HG02885 (cell line): ENCODE measurements around the gene ANKRD39.
"Not testable (repeated sequence)": the region's sequence is repeated elsewhere in the genome, so short reads cannot be mapped to it uniquely, and the experiment has no call there.

ENCODE experiments used
- ATAC-seq: cut with Tn5 transposase; IDR thresholded peaks from one replicate; pipeline ENCODE4 v1.9.1; 2021; ENCODE audit warnings: mild to moderate bottlenecking; ENCODE audit not compliant: unreplicated experiment, poor library complexity

ANKRD39 gene

GRCh38 chr2:96874198-96874831 is 16.5 kb upstream of the ANKRD39 start:
- peak; percentile 39 for ATAC-seq

- no peak for ATAC-seq
Measured at GRCh38 chr2:96873651-96874096, 15.9 kb upstream of the ANKRD39 start.

- ATAC-seq = no peak
Measured at GRCh38 chr2:96872591-96873349, 15.0 kb upstream of the ANKRD39 start.

- ATAC-seq = no peak
Measured at GRCh38 chr2:96870626-96871255, 12.9 kb upstream of the ANKRD39 start.

GRCh38 chr2:96869822-96870625 is 12.2 kb upstream of the ANKRD39 start, which contains the start of gene SEMA4C:
Gene SEMA4C, minus strand, starts transcription at chr2:96870080. Its CDS starts 2,194 bp downstream, at chr2:96867886.
- ATAC-seq = no peak

- peak; percentile 22 for ATAC-seq
Measured at GRCh38 chr2:96869281-96869821, 11.5 kb upstream of the ANKRD39 start.

- ATAC-seq = peak; percentile 56
Measured at GRCh38 chr2:96868555-96869280, 10.9 kb upstream of the ANKRD39 start.

GRCh38 chr2:96867756-96868554 is 10.1 kb upstream of the ANKRD39 start:
- peak; percentile 10 for ATAC-seq

- no peak for ATAC-seq
Measured at GRCh38 chr2:96866986-96867755, 9.4 kb upstream of the ANKRD39 start.

GRCh38 chr2:96866586-96866985 is 8.8 kb upstream of the ANKRD39 start:
- ATAC-seq = no peak

- no peak for ATAC-seq
Measured at GRCh38 chr2:96866149-96866548, 8.3 kb upstream of the ANKRD39 start.

GRCh38 chr2:96865654-96866053 is 7.8 kb upstream of the ANKRD39 start:
- no peak for ATAC-seq

GRCh38 chr2:96864343-96865091 is 6.7 kb upstream of the ANKRD39 start:
- ATAC-seq = no peak

- ATAC-seq = no peak
Measured at GRCh38 chr2:96863575-96864342, 5.9 kb upstream of the ANKRD39 start.

- ATAC-seq = not testable (repeated sequence)
Measured at GRCh38 chr2:96863056-96863455, 5.2 kb upstream of the ANKRD39 start.

GRCh38 chr2:96861074-96861473 is 3.3 kb upstream of the ANKRD39 start:
- ATAC-seq = no peak
